Colonic mucosa (tissue), 4 donors: ENCODE data around the gene LAMC1. TPM values are rescaled to one million over a fixed set of nuclear protein-coding genes. Genes with fewer than 3 reads are reported as not detected.
"Not testable (repeated sequence)": the region's sequence is repeated elsewhere in the genome, so short reads cannot be mapped to it uniquely, and the experiment has no call there.

Source experiments
- DNase-seq: peaks from one replicate; pipeline ENCODE4 v3.0.0-alpha.2; 2020
- H3K27ac ChIP-seq: fragments of 200-600 bp; one replicate; pipeline ENCODE4 v1.8.0; 2021
- H3K27me3 ChIP-seq: fragments of 200-600 bp; one replicate; pipeline ENCODE4 v1.8.0; 2021
- H3K36me3 ChIP-seq: fragments of 200-600 bp; one replicate; pipeline ENCODE4 v1.8.0; 2021
- H3K4me1 ChIP-seq: fragments of 200-600 bp; one replicate; pipeline ENCODE4 v1.8.0; 2021; ENCODE audit warnings: mild to moderate bottlenecking
- H3K4me3 ChIP-seq: fragments of 200-600 bp; one replicate; pipeline ENCODE4 v1.8.0; 2021
- H3K9ac ChIP-seq, 2 donors: one replicate each; pipeline ENCODE4 v1.7.0; 2013; ENCODE audit warnings: control low read depth in 2 of 2, low read depth in 2 of 2, low read length in 2 of 2
- H3K9me3 ChIP-seq: fragments of 200-600 bp; one replicate; pipeline ENCODE4 v1.8.0; 2021
- intact Hi-C: fragments of 100-400 bp; cut with DNase I; formaldehyde crosslinking; loops from one replicate; pipeline ENCODE4 v1.14.1; 2022
- total RNA-seq, 2 donors: library from RNA; stranded (reverse); fragmentation: NEBNext Ultra II Directional in 1 of 2; extraction: Animal tissue kit (Norgen Biotek cat#: 25700) in 1 of 2; gene quantifications; one replicate each; pipeline ENCODE4 v1.2.1, GENCODE V29; 2021
- TF ChIP-seq, protein P1 (sequence below): fragments of 200-600 bp; IDR thresholded peaks from one replicate; pipeline ENCODE4 v1.8.0; 2022; ENCODE audit warnings: antibody characterized with exemption, mild to moderate bottlenecking
- donor health status: healthy.
- donor health status: DM: no; HTN: no; CAD: no.
- donor health status: DM: no; HTN: no; CAD: no.

LAMC1 gene
- total RNA-seq, 2 donors from 2014 or later: 28.0 to 54.6 TPM

DNA sequence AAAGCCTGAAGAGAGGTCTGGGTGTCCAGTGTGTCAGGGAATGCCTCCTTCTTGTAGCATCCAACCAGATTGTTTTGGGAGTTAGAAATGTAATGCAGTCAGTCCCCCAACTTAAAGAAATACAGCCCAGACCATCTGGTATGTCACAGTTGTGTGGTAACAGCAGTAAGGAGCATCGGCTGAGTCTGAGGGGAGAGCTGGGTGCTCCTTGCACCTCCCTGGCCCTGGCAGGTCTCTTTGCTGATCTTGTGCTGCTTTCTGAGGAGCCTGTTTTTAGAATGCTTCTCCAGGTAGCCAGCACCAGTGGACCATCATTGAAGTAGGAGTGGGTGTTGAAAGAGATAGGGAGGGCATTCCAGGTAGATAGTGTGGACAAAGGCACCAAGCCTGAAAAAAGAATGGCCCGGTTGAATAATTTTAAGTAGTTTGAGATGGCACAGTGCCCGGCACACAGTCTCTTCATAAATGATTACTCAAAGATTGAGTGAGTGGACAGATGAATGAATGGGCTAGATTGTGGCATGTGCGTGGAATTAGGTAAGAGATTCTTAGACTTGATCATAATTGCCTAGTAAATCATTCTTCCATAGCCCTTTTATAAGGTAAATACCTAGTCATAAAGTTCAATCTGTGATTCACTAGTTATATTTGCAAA lies 46.5 kb downstream of the LAMC1 start:
- peaks cover 4% of the 10 kb centered on the region for H3K4me1 ChIP-seq
- intact Hi-C loops: no loop called here
- H3K27me3 ChIP-seq: no peaks in the 10 kb centered on the region
- no peaks in the 10 kb centered on the region for H3K36me3 ChIP-seq
- H3K9me3 ChIP-seq: no peaks in the 10 kb centered on the region
- no peak for DNase-seq
- H3K4me3 ChIP-seq: no peak overlapping the region
- H3K9ac ChIP-seq: no peak overlapping the region
- H3K27ac ChIP-seq: no peak overlapping the region
- TF ChIP-seq, protein P1, sequence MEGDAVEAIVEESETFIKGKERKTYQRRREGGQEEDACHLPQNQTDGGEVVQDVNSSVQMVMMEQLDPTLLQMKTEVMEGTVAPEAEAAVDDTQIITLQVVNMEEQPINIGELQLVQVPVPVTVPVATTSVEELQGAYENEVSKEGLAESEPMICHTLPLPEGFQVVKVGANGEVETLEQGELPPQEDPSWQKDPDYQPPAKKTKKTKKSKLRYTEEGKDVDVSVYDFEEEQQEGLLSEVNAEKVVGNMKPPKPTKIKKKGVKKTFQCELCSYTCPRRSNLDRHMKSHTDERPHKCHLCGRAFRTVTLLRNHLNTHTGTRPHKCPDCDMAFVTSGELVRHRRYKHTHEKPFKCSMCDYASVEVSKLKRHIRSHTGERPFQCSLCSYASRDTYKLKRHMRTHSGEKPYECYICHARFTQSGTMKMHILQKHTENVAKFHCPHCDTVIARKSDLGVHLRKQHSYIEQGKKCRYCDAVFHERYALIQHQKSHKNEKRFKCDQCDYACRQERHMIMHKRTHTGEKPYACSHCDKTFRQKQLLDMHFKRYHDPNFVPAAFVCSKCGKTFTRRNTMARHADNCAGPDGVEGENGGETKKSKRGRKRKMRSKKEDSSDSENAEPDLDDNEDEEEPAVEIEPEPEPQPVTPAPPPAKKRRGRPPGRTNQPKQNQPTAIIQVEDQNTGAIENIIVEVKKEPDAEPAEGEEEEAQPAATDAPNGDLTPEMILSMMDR: no peak

GRCh38 chr1:183070234-183070922 lies 47.2 kb downstream of the LAMC1 start:
- Histone ChIP-seq H3K9ac (no peak overlapping the region), H3K27ac (no peak overlapping the region)

GRCh38 chr1:183070923-183071618 lies 47.9 kb downstream of the LAMC1 start:
- peaks cover 4% of the 10 kb centered on the region for H3K4me1 ChIP-seq
- DNase-seq: no peak
- no peaks in the 10 kb centered on the region for H3K9me3 ChIP-seq
- H3K9ac ChIP-seq: no peak overlapping the region
- no peak overlapping the region for H3K4me3 ChIP-seq
- H3K27ac ChIP-seq: no peak overlapping the region
- intact Hi-C loops: no loop called here
- no peaks in the 10 kb centered on the region for H3K27me3 ChIP-seq
- H3K36me3 ChIP-seq: no peaks in the 10 kb centered on the region
- TF ChIP-seq, protein P1: no peak

More at GRCh38 chr1:183070234-183070922, 47.2 kb downstream of the LAMC1 start:
- DNase-seq: no peak
- intact Hi-C loops: no loop called here
- TF ChIP-seq, protein P1: no peak
- Histone ChIP-seq H3K9me3 (no peaks in the 10 kb centered on the region), H3K4me1 (peaks cover 4% of the 10 kb centered on the region), H3K4me3 (no peak overlapping the region), H3K36me3 (no peaks in the 10 kb centered on the region), H3K27me3 (no peaks in the 10 kb centered on the region)

GRCh38 chr1:183072595-183072994 lies 49.4 kb downstream of the LAMC1 start:
- H3K27ac ChIP-seq: not testable (repeated sequence)

GRCh38 chr1:183073320-183073719 lies 50.1 kb downstream of the LAMC1 start:
- TF ChIP-seq, protein P1: no peak
- Histone ChIP-seq H3K27ac (no peak overlapping the region), H3K9me3 (no peaks in the 10 kb centered on the region), H3K9ac (no peak overlapping the region), H3K4me3 (no peak overlapping the region), H3K27me3 (no peaks in the 10 kb centered on the region), H3K36me3 (no peaks in the 10 kb centered on the region), H3K4me1 (peaks cover 4% of the 10 kb centered on the region)
- no peak for DNase-seq
- intact Hi-C loops: no loop called here

More at GRCh38 chr1:183072595-183072994, 49.4 kb downstream of the LAMC1 start:
- H3K4me3 ChIP-seq, H3K27me3 ChIP-seq, H3K36me3 ChIP-seq, DNase-seq, intact Hi-C loops, H3K4me1 ChIP-seq, H3K9ac ChIP-seq, H3K9me3 ChIP-seq: not testable (repeated sequence)
